CD4-positive, alpha-beta memory T cell (primary cell): ENCODE data around the gene AVPR1B. TPM values are rescaled to one million over a fixed set of nuclear protein-coding genes. Genes with fewer than 3 reads are reported as not detected.

Experiments used
- CTCF ChIA-PET: fragments of 350-600 bp; sonication (Branson Sonifier 250); formaldehyde crosslinking; loops from one replicate; lab custom pipeline; 2021; ENCODE audit warnings: inconsistent platforms; ENCODE audit not compliant: partially characterized antibody; lab: Charles Lee
- POLR2A ChIA-PET: fragments of 350-600 bp; sonication (Branson Sonifier 250); formaldehyde crosslinking; loops from one replicate; lab custom pipeline; 2021; ENCODE audit not compliant: partially characterized antibody; lab: Charles Lee
- DNase-seq, 5 donors: peaks; one replicate each; pipeline versions ENCODE4 v3.0.0 to v3.0.0-alpha.2; 2020 to 2022; ENCODE audit warnings: mixed read lengths in 1 of 5
- H3K27ac ChIP-seq: one replicate; pipeline ENCODE4 v1.7.0; 2013; ENCODE audit warnings: low read depth, low read length
- H3K27me3 ChIP-seq: 2 replicates; pipeline ENCODE4 v1.7.0; 2013; ENCODE audit warnings: mild to moderate bottlenecking, low read length, moderate library complexity; ENCODE audit not compliant: insufficient read depth
- H3K36me3 ChIP-seq: 2 replicates; pipeline ENCODE4 v1.7.0; 2013; ENCODE audit warnings: mild to moderate bottlenecking, low read length, moderate library complexity; ENCODE audit not compliant: insufficient read depth
- H3K4me1 ChIP-seq: 2 replicates; pipeline ENCODE4 v1.7.0; 2013; ENCODE audit warnings: mild to moderate bottlenecking, low read length, moderate library complexity; ENCODE audit not compliant: insufficient read depth
- H3K4me3 ChIP-seq, 2 donors: one replicate each; pipeline ENCODE4 v1.7.0; 2013; ENCODE audit warnings: low read length in 2 of 2, mild to moderate bottlenecking in 1 of 2
- H3K9me3 ChIP-seq, 2 donors: one replicate each; pipeline ENCODE4 v1.7.0; 2013; ENCODE audit warnings: low read length in 2 of 2, control low read depth in 1 of 2; ENCODE audit not compliant: control insufficient read depth in 1 of 2
- H3K27ac Mint-ChIP-seq, 7 donors: one replicate each; pipeline ENCODE4 v1.8.0; 2020 to 2021; ENCODE audit warnings: mixed read lengths in 7 of 7, mild to moderate bottlenecking in 6 of 7, inconsistent platforms in 3 of 7, moderate library complexity in 3 of 7
- H3K27me3 Mint-ChIP-seq, 2 donors: one replicate each; pipeline ENCODE4 v1.8.0; 2020 to 2021; ENCODE audit warnings: mixed read lengths in 2 of 2
- H3K36me3 Mint-ChIP-seq, 2 donors: one replicate each; pipeline ENCODE4 v1.8.0; 2020 to 2021; ENCODE audit warnings: mixed read lengths in 2 of 2, inconsistent platforms in 1 of 2, mild to moderate bottlenecking in 1 of 2
- H3K4me1 Mint-ChIP-seq, 4 donors: one replicate each; pipeline ENCODE4 v1.8.0; 2020 to 2021; ENCODE audit warnings: mixed read lengths in 4 of 4, mild to moderate bottlenecking in 1 of 4
- H3K4me3 Mint-ChIP-seq, 8 donors: one replicate each; pipeline ENCODE4 v1.8.0; 2020 to 2021; ENCODE audit warnings: mixed read lengths in 8 of 8, mild to moderate bottlenecking in 7 of 8, moderate library complexity in 6 of 8, inconsistent platforms in 3 of 8
- H3K9me3 Mint-ChIP-seq, 8 donors: one replicate each; pipeline ENCODE4 v1.8.0; 2020 to 2021; ENCODE audit warnings: mixed read lengths in 8 of 8, mild to moderate bottlenecking in 5 of 8, inconsistent platforms in 3 of 8, moderate library complexity in 1 of 8
- intact Hi-C: fragments of 100-400 bp; cut with micrococcal nuclease; formaldehyde crosslinking; loops from one replicate; pipeline ENCODE4 v1.15.1; 2023
- polyA plus RNA-seq, 2 donors: library from polyadenylated mRNA; unstranded; fragments of 300-500 nt; fragmentation: Illumina TruSeq; gene quantifications; one replicate each; pipeline ENCODE4 v1.2.3, GENCODE V29; 2021
- total RNA-seq, 2 experiments: library from RNA; stranded (reverse); gene quantifications; one replicate each; pipeline ENCODE4 v1.2.3, GENCODE V29; 2021

The AVPR1B gene
- total and polyA plus RNA-seq, 4 experiments from 2014 or later = not detected

DNA sequence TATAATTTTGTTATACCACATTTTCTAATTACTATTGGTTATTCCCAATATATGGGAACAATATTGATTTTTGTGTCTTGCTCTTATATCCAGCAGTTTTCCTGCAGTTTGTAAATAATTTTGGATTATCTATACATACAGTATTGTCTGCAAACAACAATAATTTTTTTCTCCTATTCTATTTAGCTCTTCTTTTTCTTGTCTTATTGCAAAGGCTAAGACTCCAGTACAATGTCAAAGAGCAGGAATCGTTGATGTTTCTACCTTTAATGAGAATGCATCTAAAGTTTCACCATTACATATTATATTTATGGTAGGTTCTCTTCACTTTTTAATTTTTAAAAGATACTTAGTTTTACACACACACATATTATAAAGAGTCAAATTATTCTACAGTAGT, 4.1 kb upstream of the AVPR1B start:
- ChIA-PET CTCF (interaction anchor here (1.6 kb wide), 1 partner anchor 13 kb away, joined by 4 read pairs; no protein-coding TSS in a partner anchor), POLR2A (no interaction called here)
- H3K9me3 ChIP-seq = peaks cover 0 to 3% of the 10 kb centered on the region in 2 donors
- H3K27ac Mint-ChIP-seq = no peak overlapping the region
- no peak for DNase-seq
- H3K4me1 ChIP-seq = no peaks in the 10 kb centered on the region
- no peaks in the 10 kb centered on the region for H3K36me3 ChIP-seq
- intact Hi-C loops = no loop called here
- peaks cover 5 to 33% (median 26%) of the 10 kb centered on the region in 8 donors for H3K9me3 Mint-ChIP-seq
- H3K4me3 Mint-ChIP-seq = no peak overlapping the region
- peaks cover 4% of the 10 kb centered on the region for H3K27me3 ChIP-seq
- H3K4me3 ChIP-seq = no peak overlapping the region
- peaks cover 0 to 3% of the 10 kb centered on the region in 2 donors for H3K36me3 Mint-ChIP-seq
- H3K27me3 Mint-ChIP-seq = peaks cover 35 to 40% of the 10 kb centered on the region in 2 donors
- H3K27ac ChIP-seq = no peak overlapping the region
- H3K4me1 Mint-ChIP-seq = peaks cover 3 to 12% (median 5%) of the 10 kb centered on the region in 4 donors

DNA sequence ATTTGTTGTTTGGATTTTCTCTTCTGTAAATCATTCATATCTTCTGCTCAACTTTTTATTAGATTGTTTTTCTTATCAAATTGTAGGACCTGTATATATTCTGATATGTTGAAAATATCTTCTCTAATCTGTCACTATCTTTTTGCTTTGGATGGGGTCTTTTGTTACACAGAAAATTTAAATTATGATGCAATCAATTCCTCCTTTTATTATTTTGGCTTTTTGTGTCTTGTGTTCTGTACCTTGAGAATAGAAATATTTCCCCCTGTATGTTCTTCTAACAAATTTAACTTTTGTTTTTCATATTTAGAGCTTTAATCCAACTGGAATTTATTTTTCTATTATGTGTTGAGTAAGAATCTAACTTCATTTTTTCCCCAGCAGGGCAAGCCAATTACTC, 3.2 kb upstream of the AVPR1B start:
- ChIA-PET POLR2A (no interaction called here), CTCF (interaction anchor here (1.6 to 2.0 kb wide), 2 partner anchors 12 to 14 kb away, joined by 4 to 6 read pairs; no protein-coding TSS in a partner anchor)
- peaks cover 0 to 3% of the 10 kb centered on the region in 2 donors for H3K36me3 Mint-ChIP-seq
- no peaks in the 10 kb centered on the region for H3K4me1 ChIP-seq
- H3K27me3 ChIP-seq = peaks cover 4% of the 10 kb centered on the region
- H3K36me3 ChIP-seq = no peaks in the 10 kb centered on the region
- peaks cover 0 to 3% of the 10 kb centered on the region in 2 donors for H3K9me3 ChIP-seq
- no peak overlapping the region for H3K4me3 ChIP-seq
- H3K4me1 Mint-ChIP-seq = peaks cover 3 to 12% (median 5%) of the 10 kb centered on the region in 4 donors
- peaks cover 32 to 37% of the 10 kb centered on the region in 2 donors for H3K27me3 Mint-ChIP-seq
- intact Hi-C loops = no loop called here
- H3K27ac ChIP-seq = no peak overlapping the region
- H3K4me3 Mint-ChIP-seq = no peak overlapping the region
- H3K9me3 Mint-ChIP-seq = peaks cover 5 to 33% (median 26%) of the 10 kb centered on the region in 8 donors
- DNase-seq = no peak
- H3K27ac Mint-ChIP-seq = no peak overlapping the region

DNA sequence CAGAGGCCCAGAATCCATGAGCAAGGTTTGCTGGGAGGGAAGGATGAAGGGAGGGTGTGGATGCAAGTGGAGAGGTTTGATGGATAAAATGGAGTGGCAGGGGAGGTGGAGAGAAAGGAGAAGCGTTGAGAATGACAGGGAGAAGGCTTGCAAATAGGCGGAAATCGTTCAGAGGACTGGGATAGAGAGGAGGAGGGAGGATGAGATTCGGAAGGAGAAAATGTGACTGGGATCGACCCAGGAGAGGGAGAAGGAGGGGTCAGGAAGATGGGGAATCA, 376 bp downstream of the AVPR1B start:
- peaks cover 4% of the 10 kb centered on the region for H3K27me3 ChIP-seq
- Mint-ChIP-seq H3K4me3 (peak overlapping the region in 6 of 8 donors; percentile 21 to 60 (median 42)), H3K27ac (peak overlapping the region in 2 of 7 donors; percentile 62 to 78), H3K4me1 (peaks cover 3 to 12% (median 9%) of the 10 kb centered on the region in 4 donors), H3K9me3 (peaks cover 0 to 20% (median 15%) of the 10 kb centered on the region in 8 donors), H3K36me3 (peaks cover 0 to 3% of the 10 kb centered on the region in 2 donors), H3K27me3 (peaks cover 22 to 29% of the 10 kb centered on the region in 2 donors)
- POLR2A ChIA-PET = no interaction called here
- DNase-seq = no peak
- no peaks in the 10 kb centered on the region for H3K4me1 ChIP-seq
- H3K27ac ChIP-seq = no peak overlapping the region
- H3K36me3 ChIP-seq = no peaks in the 10 kb centered on the region
- peaks cover 0 to 3% of the 10 kb centered on the region in 2 donors for H3K9me3 ChIP-seq
- intact Hi-C loops = no loop called here
- CTCF ChIA-PET = no interaction called here
- no peak overlapping the region for H3K4me3 ChIP-seq

DNA sequence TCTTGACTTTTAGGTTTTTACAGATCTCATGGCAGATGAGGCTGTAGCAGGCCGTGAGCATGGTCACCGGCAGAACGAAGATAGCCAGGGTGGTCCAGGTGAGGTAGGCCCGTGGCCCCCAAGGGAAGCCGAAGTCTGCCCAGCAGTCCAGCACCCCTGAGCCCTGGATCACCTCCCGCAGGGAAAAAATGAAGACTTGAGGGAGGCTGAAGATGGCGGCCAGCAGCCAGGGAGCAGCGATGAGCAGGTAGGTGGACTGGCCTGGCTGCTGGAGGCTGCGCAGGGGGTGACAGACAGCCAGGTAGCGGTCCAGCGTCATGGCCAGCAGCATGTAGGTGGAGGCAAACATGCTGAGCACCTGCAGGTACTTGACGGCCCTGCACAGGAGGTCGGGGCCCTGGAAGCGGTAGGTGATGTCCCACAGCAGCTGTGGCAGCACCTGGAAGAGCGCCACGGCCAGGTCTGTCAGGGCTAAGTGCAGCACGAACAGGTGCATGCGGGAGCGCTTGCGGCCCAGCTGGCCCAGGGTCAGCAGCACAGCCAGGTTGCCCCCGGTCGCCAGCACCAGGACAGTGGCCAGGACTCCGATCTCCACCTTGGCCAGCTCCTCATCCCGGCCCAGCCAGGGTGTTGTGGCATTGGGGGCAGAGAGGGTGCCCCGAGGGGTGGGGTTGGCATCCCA, 856 bp downstream of the AVPR1B start:
- H3K36me3 Mint-ChIP-seq = peaks cover 0 to 3% of the 10 kb centered on the region in 2 donors
- no peaks in the 10 kb centered on the region for H3K4me1 ChIP-seq
- H3K4me3 Mint-ChIP-seq = peak overlapping the region in 1 of 8 donors; percentile 40
- H3K9me3 ChIP-seq = peaks cover 0 to 3% of the 10 kb centered on the region in 2 donors
- peaks cover 4% of the 10 kb centered on the region for H3K27me3 ChIP-seq
- peaks cover 0 to 15% (median 11%) of the 10 kb centered on the region in 8 donors for H3K9me3 Mint-ChIP-seq
- peaks cover 3 to 12% (median 9%) of the 10 kb centered on the region in 4 donors for H3K4me1 Mint-ChIP-seq
- POLR2A ChIA-PET = no interaction called here
- H3K27ac ChIP-seq = no peak overlapping the region
- no peak overlapping the region for H3K4me3 ChIP-seq
- DNase-seq = no peak
- CTCF ChIA-PET = no interaction called here
- intact Hi-C loops = no loop called here
- H3K36me3 ChIP-seq = no peaks in the 10 kb centered on the region
- H3K27me3 Mint-ChIP-seq = peaks cover 22 to 29% of the 10 kb centered on the region in 2 donors
- H3K27ac Mint-ChIP-seq = no peak overlapping the region

DNA sequence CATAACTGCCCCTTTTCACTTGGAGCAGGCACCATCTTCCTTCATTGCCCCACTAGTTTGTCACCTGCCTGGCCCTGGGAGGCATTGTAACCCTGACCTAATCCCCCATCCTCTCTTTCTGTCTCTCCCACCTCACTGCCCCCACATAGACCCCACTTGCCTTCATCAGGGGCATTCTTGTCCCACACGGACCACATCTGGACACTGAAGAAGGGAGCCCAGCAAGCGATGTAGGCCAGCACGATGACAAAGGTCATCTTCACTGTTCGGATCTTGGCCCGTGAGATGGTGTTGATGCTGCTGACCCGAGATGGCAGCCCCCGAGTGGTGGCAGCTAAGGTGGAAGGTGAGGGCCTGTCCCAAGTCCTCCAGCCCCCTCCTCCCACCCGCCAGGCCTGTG, 1.4 kb downstream of the AVPR1B start:
- peaks cover 0 to 10% (median 6%) of the 10 kb centered on the region in 8 donors for H3K9me3 Mint-ChIP-seq
- H3K36me3 Mint-ChIP-seq = no peaks in the 10 kb centered on the region
- no peaks in the 10 kb centered on the region for H3K4me1 ChIP-seq
- intact Hi-C loops = no loop called here
- no peaks in the 10 kb centered on the region for H3K9me3 ChIP-seq
- peaks cover 4% of the 10 kb centered on the region for H3K27me3 ChIP-seq
- H3K27ac Mint-ChIP-seq = no peak overlapping the region
- ChIA-PET POLR2A (no interaction called here), CTCF (no interaction called here)
- no peak overlapping the region for H3K27ac ChIP-seq
- peaks cover 3 to 12% (median 9%) of the 10 kb centered on the region in 4 donors for H3K4me1 Mint-ChIP-seq
- peaks cover 20 to 29% of the 10 kb centered on the region in 2 donors for H3K27me3 Mint-ChIP-seq
- H3K4me3 ChIP-seq = no peak overlapping the region
- H3K36me3 ChIP-seq = no peaks in the 10 kb centered on the region
- DNase-seq = no peak
- peak overlapping the region in 1 of 8 donors; percentile 48 for H3K4me3 Mint-ChIP-seq

DNA sequence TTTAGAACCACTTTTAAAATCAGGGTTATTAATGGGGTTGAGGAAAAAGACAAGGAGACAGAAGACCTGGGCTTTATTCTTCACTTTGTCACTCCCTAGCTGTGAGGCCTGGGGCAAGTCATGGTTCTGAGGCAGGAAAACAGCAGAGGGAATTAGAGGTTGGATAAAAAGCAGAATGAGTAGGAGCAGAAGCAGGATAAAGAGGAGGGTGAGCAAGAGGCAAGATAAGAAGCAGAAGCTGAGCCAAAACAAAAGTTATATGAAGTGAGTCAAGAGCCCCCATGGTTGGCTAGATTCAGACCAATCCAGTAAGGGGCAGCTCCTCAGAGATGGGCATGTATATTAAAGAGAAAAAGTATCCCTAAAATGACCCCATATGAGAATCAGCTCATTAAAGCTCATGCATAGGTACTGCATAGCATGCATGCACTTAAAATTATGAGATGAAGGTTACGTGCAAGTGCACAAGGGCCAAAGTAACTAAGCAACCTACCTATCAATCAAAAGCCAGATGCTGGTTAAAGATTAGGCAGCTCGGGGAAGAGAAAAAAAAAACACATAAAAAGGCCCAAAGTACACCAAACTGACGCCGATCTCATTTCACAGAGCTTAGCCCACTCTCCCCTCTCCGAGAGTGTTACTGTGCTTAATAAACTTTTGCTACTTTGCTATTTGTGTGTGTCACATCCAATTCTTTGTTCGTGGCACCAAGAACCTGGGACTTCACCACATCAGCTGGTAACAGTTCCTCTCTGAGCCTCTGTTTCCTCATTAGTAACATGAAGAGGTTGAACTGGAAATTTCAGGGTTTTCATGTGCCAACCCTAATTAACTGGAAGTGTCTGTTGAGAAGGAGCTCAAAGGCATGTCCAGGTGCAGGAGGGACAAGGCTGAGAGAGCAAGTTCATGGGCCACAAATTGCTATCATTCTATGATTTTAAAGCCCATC, 2.2 kb downstream of the AVPR1B start:
- Mint-ChIP-seq H3K36me3 (no peaks in the 10 kb centered on the region), H3K4me1 (peaks cover 3 to 12% (median 9%) of the 10 kb centered on the region in 4 donors), H3K9me3 (peaks cover 0 to 2% (median 0%) of the 10 kb centered on the region in 8 donors), H3K27ac (no peak overlapping the region), H3K4me3 (peak overlapping the region in 1 of 8 donors; percentile 17), H3K27me3 (peaks cover 20 to 24% of the 10 kb centered on the region in 2 donors)
- H3K27ac ChIP-seq = no peak overlapping the region
- no peaks in the 10 kb centered on the region for H3K36me3 ChIP-seq
- CTCF ChIA-PET = interaction anchor here (0.8 kb wide), 1 partner anchor 85 kb away, joined by 3 read pairs; no protein-coding TSS in a partner anchor
- no peaks in the 10 kb centered on the region for H3K9me3 ChIP-seq
- intact Hi-C loops = no loop called here
- no peaks in the 10 kb centered on the region for H3K4me1 ChIP-seq
- POLR2A ChIA-PET = no interaction called here
- peaks cover 4% of the 10 kb centered on the region for H3K27me3 ChIP-seq
- no peak for DNase-seq
- H3K4me3 ChIP-seq = no peak overlapping the region
